Astrocyte (in vitro differentiated cells and primary cell): Measurements from ENCODE around the gene TRAPPC12. TPM values are rescaled to one million over a fixed set of nuclear protein-coding genes. Genes with fewer than 3 reads are reported as not detected.

Experiments
- DNase-seq: peaks from one replicate; pipeline ENCODE4 v3.0.0-alpha.2; 2010; ENCODE audit warnings: low read depth
- FAIRE-seq: peaks from 2 replicates; lab custom pipeline; 2011; peaks lifted over from hg19 to GRCh38; lab: Jason Lieb, UNC
- H2AFZ ChIP-seq: 2 replicates; pipeline ENCODE4 v1.6.0; 2012; ENCODE audit warnings: low read depth, low read length, inconsistent platforms
- H3K27ac ChIP-seq: 2 replicates; pipeline ENCODE4 v1.5.1; 2011; ENCODE audit warnings: low read depth, low read length, inconsistent platforms
- H3K27me3 ChIP-seq: 2 replicates; pipeline ENCODE4 v1.6.0; 2011; ENCODE audit warnings: low read length, inconsistent platforms; ENCODE audit not compliant: insufficient read depth
- H3K36me3 ChIP-seq: 2 replicates; pipeline ENCODE4 v1.5.1; 2011; ENCODE audit warnings: low read length, inconsistent platforms; ENCODE audit not compliant: insufficient read depth
- H3K4me1 ChIP-seq: 2 replicates; pipeline ENCODE4 v1.5.1; 2011; ENCODE audit warnings: low read length, inconsistent platforms; ENCODE audit not compliant: insufficient read depth
- H3K4me2 ChIP-seq: 2 replicates; pipeline ENCODE4 v1.6.0; 2012; ENCODE audit warnings: low read length, inconsistent platforms
- H3K4me3 ChIP-seq: 2 replicates; pipeline ENCODE4 v1.5.1; 2011; ENCODE audit warnings: low read depth, mild to moderate bottlenecking, low read length, inconsistent platforms; ENCODE audit not compliant: insufficient read depth
- H3K79me2 ChIP-seq: 2 replicates; pipeline ENCODE4 v1.6.0; 2012; ENCODE audit warnings: mild to moderate bottlenecking, low read length, inconsistent platforms; ENCODE audit not compliant: insufficient read depth
- H3K9ac ChIP-seq: 2 replicates; pipeline ENCODE4 v1.6.0; 2012; ENCODE audit warnings: mild to moderate bottlenecking, low read length, inconsistent platforms
- H3K9me3 ChIP-seq: 2 replicates; pipeline ENCODE4 v1.5.1; 2012; ENCODE audit warnings: low read depth, mild to moderate bottlenecking, low read length, inconsistent platforms; ENCODE audit not compliant: insufficient read depth
- H4K20me1 ChIP-seq: 2 replicates; pipeline ENCODE4 v1.6.0; 2012; ENCODE audit warnings: low read length, inconsistent platforms; ENCODE audit not compliant: insufficient read depth
- H3K27ac Mint-ChIP-seq: one replicate; pipeline ENCODE4 v1.8.0; 2021; ENCODE audit warnings: mild to moderate bottlenecking, mixed read lengths; ENCODE audit not compliant: unreplicated experiment
- H3K27me3 Mint-ChIP-seq: one replicate; pipeline ENCODE4 v1.8.0; 2021; ENCODE audit warnings: low read depth, mixed read lengths; ENCODE audit not compliant: unreplicated experiment
- H3K36me3 Mint-ChIP-seq: one replicate; pipeline ENCODE4 v1.8.0; 2021; ENCODE audit warnings: low read depth, mixed read lengths; ENCODE audit not compliant: unreplicated experiment
- H3K4me1 Mint-ChIP-seq: one replicate; pipeline ENCODE4 v1.8.0; 2021; ENCODE audit warnings: low read depth, mixed read lengths; ENCODE audit not compliant: unreplicated experiment
- H3K4me3 Mint-ChIP-seq: one replicate; pipeline ENCODE4 v1.8.0; 2021; ENCODE audit warnings: mild to moderate bottlenecking, moderate library complexity, mixed read lengths; ENCODE audit not compliant: unreplicated experiment
- H3K9me3 Mint-ChIP-seq: one replicate; pipeline ENCODE4 v1.8.0; 2021; ENCODE audit warnings: mild to moderate bottlenecking, mixed read lengths; ENCODE audit not compliant: unreplicated experiment
- EZH2 ChIP-seq: IDR thresholded peaks from 2 replicates; pipeline ENCODE4 v1.6.1; 2012; ENCODE audit warnings: mild to moderate bottlenecking, low read length, inconsistent platforms; ENCODE audit not compliant: insufficient read depth
- total RNA-seq: library from RNA; stranded (reverse); gene quantifications from 2 replicates; pipeline ENCODE4 v1.2.1, GENCODE V29; 2021
- TF ChIP-seq, protein P1 (sequence below): IDR thresholded peaks from 2 replicates; pipeline ENCODE4 v1.5.1; 2011; ENCODE audit warnings: low read depth, mild to moderate bottlenecking, inconsistent platforms, low read length, moderate library complexity; ENCODE audit not compliant: insufficient read depth

TRAPPC12 gene
- total RNA-seq, 1 donor from 2014 or later, result 62.1 TPM

GRCh38 chr2:3460156-3460555 is 80.7 kb downstream of the TRAPPC12 start:
- TF ChIP-seq, protein P1, sequence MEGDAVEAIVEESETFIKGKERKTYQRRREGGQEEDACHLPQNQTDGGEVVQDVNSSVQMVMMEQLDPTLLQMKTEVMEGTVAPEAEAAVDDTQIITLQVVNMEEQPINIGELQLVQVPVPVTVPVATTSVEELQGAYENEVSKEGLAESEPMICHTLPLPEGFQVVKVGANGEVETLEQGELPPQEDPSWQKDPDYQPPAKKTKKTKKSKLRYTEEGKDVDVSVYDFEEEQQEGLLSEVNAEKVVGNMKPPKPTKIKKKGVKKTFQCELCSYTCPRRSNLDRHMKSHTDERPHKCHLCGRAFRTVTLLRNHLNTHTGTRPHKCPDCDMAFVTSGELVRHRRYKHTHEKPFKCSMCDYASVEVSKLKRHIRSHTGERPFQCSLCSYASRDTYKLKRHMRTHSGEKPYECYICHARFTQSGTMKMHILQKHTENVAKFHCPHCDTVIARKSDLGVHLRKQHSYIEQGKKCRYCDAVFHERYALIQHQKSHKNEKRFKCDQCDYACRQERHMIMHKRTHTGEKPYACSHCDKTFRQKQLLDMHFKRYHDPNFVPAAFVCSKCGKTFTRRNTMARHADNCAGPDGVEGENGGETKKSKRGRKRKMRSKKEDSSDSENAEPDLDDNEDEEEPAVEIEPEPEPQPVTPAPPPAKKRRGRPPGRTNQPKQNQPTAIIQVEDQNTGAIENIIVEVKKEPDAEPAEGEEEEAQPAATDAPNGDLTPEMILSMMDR, result no peak
- no peak for TF ChIP-seq EZH2
- Mint-ChIP-seq H3K27me3 (no peaks in the 10 kb centered on the region), H3K4me1 (peaks cover 2% of the 10 kb centered on the region), H3K4me3 (no peak overlapping the region), H3K36me3 (peaks cover 11% of the 10 kb centered on the region), H3K27ac (no peak overlapping the region), H3K9me3 (no peaks in the 10 kb centered on the region)
- no peak overlapping the region for H3K27ac ChIP-seq
- FAIRE-seq (no peak), DNase-seq (no peak)
- no peak overlapping the region for H3K9ac ChIP-seq
- no peak overlapping the region for H2AFZ ChIP-seq
- no peaks in the 10 kb centered on the region for H3K79me2 ChIP-seq
- peaks cover 2% of the 10 kb centered on the region for H3K36me3 ChIP-seq
- H3K4me3 ChIP-seq, result no peak overlapping the region
- H3K27me3 ChIP-seq, result no peaks in the 10 kb centered on the region
- peaks cover 4% of the 10 kb centered on the region for H4K20me1 ChIP-seq
- no peaks in the 10 kb centered on the region for H3K9me3 ChIP-seq
- no peak overlapping the region for H3K4me2 ChIP-seq
- H3K4me1 ChIP-seq, result peaks cover 6% of the 10 kb centered on the region

- peaks cover 9% of the 10 kb centered on the region for H3K36me3 Mint-ChIP-seq
- DNase-seq (no peak), FAIRE-seq (no peak)
- no peaks in the 10 kb centered on the region for H4K20me1 ChIP-seq
- H3K4me3 Mint-ChIP-seq, result no peak overlapping the region
- H3K9ac ChIP-seq, result no peak overlapping the region
- H3K36me3 ChIP-seq, result peaks cover 2% of the 10 kb centered on the region
- H3K79me2 ChIP-seq, result no peaks in the 10 kb centered on the region
- no peak overlapping the region for H3K27ac ChIP-seq
- H3K9me3 Mint-ChIP-seq, result no peaks in the 10 kb centered on the region
- H2AFZ ChIP-seq, result no peak overlapping the region
- H3K27me3 Mint-ChIP-seq, result no peaks in the 10 kb centered on the region
- H3K4me2 ChIP-seq, result no peak overlapping the region
- peaks cover 11% of the 10 kb centered on the region for H3K4me1 Mint-ChIP-seq
- peaks cover 15% of the 10 kb centered on the region for H3K4me1 ChIP-seq
- no peak for TF ChIP-seq EZH2
- TF ChIP-seq, protein P1, result no peak
- H3K4me3 ChIP-seq, result no peak overlapping the region
- H3K9me3 ChIP-seq, result no peaks in the 10 kb centered on the region
- no peak overlapping the region for H3K27ac Mint-ChIP-seq
- no peaks in the 10 kb centered on the region for H3K27me3 ChIP-seq
Measured at GRCh38 chr2:3460831-3461800, 81.6 kb downstream of the TRAPPC12 start.
